HEK293 (cell line): Measurements from ENCODE around the gene ALDOA.

Source experiments
- CTCF ChIA-PET: fragments of 350-600 bp; formaldehyde crosslinking; extraction: SDS; loops from one replicate; lab custom pipeline; 2021; ENCODE audit warnings: antibody characterized with exemption; lab: Yijun Ruan, JAX
- POLR2A ChIA-PET: fragments of 300-600 bp; formaldehyde crosslinking; extraction: SDS; loops from one replicate; lab custom pipeline; 2020; ENCODE audit warnings: antibody characterized with exemption, inconsistent platforms; lab: Yijun Ruan, JAX
- H3K27ac ChIP-seq: fragments of 200-500 bp; sonication (Bioruptor generic); 2 replicates; pipeline ENCODE4 v1.5.1; 2014; ENCODE audit warnings: low read depth, low read length, control low read depth, inconsistent platforms; ENCODE audit errors: extremely low read depth
- H3K36me3 ChIP-seq, 2 experiments: fragments of 200-500 bp in 1 of 2; sonication (Bioruptor generic) in 1 of 2; 1 replicate in 1 of 2; 2 replicates in 1 of 2; pipeline ENCODE4 v1.5.1; 2014 to 2017; ENCODE audit warnings: inconsistent platforms in 2 of 2, low read length in 2 of 2; ENCODE audit not compliant: control insufficient read depth in 2 of 2, insufficient read depth in 1 of 2
- H3K4me1 ChIP-seq: fragments of 200-500 bp; sonication (Bioruptor generic); 2 replicates; pipeline ENCODE4 v1.5.1; 2014; ENCODE audit warnings: mild to moderate bottlenecking, low read length, inconsistent platforms; ENCODE audit not compliant: control insufficient read depth, insufficient read depth
- H3K4me3 ChIP-seq: 2 replicates; pipeline ENCODE4 v1.5.1; 2011; ENCODE audit warnings: low read depth, mild to moderate bottlenecking, control low read depth, low read length, moderate library complexity
- H3K9me3 ChIP-seq: fragments of 200-500 bp; sonication (Bioruptor generic); 2 replicates; pipeline ENCODE4 v1.5.1; 2014; ENCODE audit warnings: low read depth, low read length, inconsistent platforms; ENCODE audit not compliant: control insufficient read depth, insufficient read depth
- MYNN ChIP-seq: fragments of 450-650 bp; formaldehyde crosslinking; IDR thresholded peaks from 2 replicates; pipeline ENCODE4 v1.5.1; 2016; ENCODE audit warnings: missing biosample characterization, missing genetic modification characterization, borderline replicate concordance
- SCRT1 ChIP-seq: fragments of 450-650 bp; formaldehyde crosslinking; IDR thresholded peaks from 2 replicates; pipeline ENCODE4 v1.5.1; 2016; ENCODE audit warnings: missing biosample characterization, missing genetic modification characterization, borderline replicate concordance
- SCRT2 ChIP-seq: fragments of 450-650 bp; formaldehyde crosslinking; IDR thresholded peaks from 2 replicates; pipeline ENCODE4 v1.5.1; 2016; ENCODE audit warnings: missing biosample characterization, missing genetic modification characterization
- TSHZ1 ChIP-seq: fragments of 450-650 bp; formaldehyde crosslinking; IDR thresholded peaks from 2 replicates; pipeline ENCODE4 v1.5.1; 2016; ENCODE audit warnings: missing biosample characterization, missing genetic modification characterization, borderline replicate concordance
- YY1 ChIP-seq: fragments of 450-650 bp; formaldehyde crosslinking; IDR thresholded peaks from 2 replicates; pipeline ENCODE4 v1.5.1; 2018; ENCODE audit warnings: missing biosample characterization, missing genetic modification characterization
- ZBTB21 ChIP-seq: fragments of 450-650 bp; formaldehyde crosslinking; IDR thresholded peaks from 2 replicates; pipeline ENCODE4 v1.5.1; 2017; ENCODE audit warnings: missing biosample characterization, missing genetic modification characterization
- ZNF146 ChIP-seq: fragments of 450-650 bp; formaldehyde crosslinking; IDR thresholded peaks from 2 replicates; pipeline ENCODE4 v1.5.1; 2016; ENCODE audit warnings: missing biosample characterization, missing genetic modification characterization
- ZNF18 ChIP-seq: fragments of 450-650 bp; formaldehyde crosslinking; IDR thresholded peaks from 2 replicates; pipeline ENCODE4 v1.5.1; 2016; ENCODE audit warnings: missing biosample characterization, missing genetic modification characterization
- ZNF416 ChIP-seq: fragments of 450-650 bp; formaldehyde crosslinking; IDR thresholded peaks from 2 replicates; pipeline ENCODE4 v1.5.1; 2016; ENCODE audit warnings: missing biosample characterization, missing genetic modification characterization
- ZNF449 ChIP-seq: fragments of 450-650 bp; formaldehyde crosslinking; IDR thresholded peaks from 2 replicates; pipeline ENCODE4 v1.5.1; 2017; ENCODE audit warnings: missing biosample characterization, mild to moderate bottlenecking, missing genetic modification characterization, moderate library complexity
- ZNF629 ChIP-seq: fragments of 450-650 bp; formaldehyde crosslinking; IDR thresholded peaks from 2 replicates; pipeline ENCODE4 v1.5.1; 2017; ENCODE audit warnings: missing biosample characterization, missing genetic modification characterization
- ZSCAN4 ChIP-seq: fragments of 450-650 bp; formaldehyde crosslinking; IDR thresholded peaks from 2 replicates; pipeline ENCODE4 v1.5.1; 2017; ENCODE audit warnings: missing biosample characterization, missing genetic modification characterization

Gene ALDOA

GRCh38 chr16:30104492-30104891, 38.9 kb downstream of the ALDOA start:
- no peaks in the 10 kb centered on the region for H3K4me1 ChIP-seq
- H3K36me3 ChIP-seq: peaks cover 0 to 42% of the 10 kb centered on the region in 2 experiments; a peak in 2 of 3 replicates
- no peak overlapping the region for H3K27ac ChIP-seq
- POLR2A ChIA-PET: no interaction called here
- CTCF ChIA-PET: interaction anchor here (2.8 to 3.2 kb wide), 2 partner anchors 8 to 12 kb away, joined by 12 to 16 read pairs; partner anchors contain the start of genes GDPD3 and TBX6
- no peak for TF ChIP-seq ZNF449 (tag by site-specific recombination)
- TF ChIP-seq SCRT2 (tag by site-specific recombination): peak; percentile 88
- TF ChIP-seq SCRT1 (tag by site-specific recombination): 0 out of 2 replicates have a peak, but pooled peaks have one; percentile 60
- TF ChIP-seq MYNN (tag by site-specific recombination): no peak
- TF ChIP-seq ZNF416 (tag by site-specific recombination): no peak
- TF ChIP-seq TSHZ1: no peak
- TF ChIP-seq ZNF146 (tag by site-specific recombination): no peak
- TF ChIP-seq ZNF18 (tag by site-specific recombination): no peak
- no peak for TF ChIP-seq ZNF629 (tag by site-specific recombination)
- TF ChIP-seq ZBTB21 (tag by site-specific recombination): no peak
- H3K9me3 ChIP-seq: no peaks in the 10 kb centered on the region
- H3K4me3 ChIP-seq: no peak overlapping the region

GRCh38 chr16:30108059-30108850, 42.7 kb downstream of the ALDOA start:
- no peak overlapping the region for H3K27ac ChIP-seq
- no peak overlapping the region for H3K4me3 ChIP-seq
- H3K36me3 ChIP-seq: peaks cover 0 to 67% of the 10 kb centered on the region in 2 experiments; a peak in 2 of 3 replicates
- ChIA-PET POLR2A (interaction anchor here (0.5 kb wide), 1 partner anchor 49 kb away, joined by 3 read pairs; no protein-coding TSS in a partner anchor), CTCF (interaction anchor here (0.7 kb wide), 1 partner anchor 16 kb away, joined by 4 read pairs; the partner anchor contains the start of gene TBX6)
- no peaks in the 10 kb centered on the region for H3K9me3 ChIP-seq
- H3K4me1 ChIP-seq: no peaks in the 10 kb centered on the region
- TF ChIP-seq YY1 (no peak), ZSCAN4 (0 out of 2 replicates have a peak, but pooled peaks have one; percentile 3)
- TF ChIP-seq, all 188 proteins: peak for 1
